GM13976 (cell line): ENCODE results near the gene FIGNL1.
A peak's percentile ranks its signal among the peaks of the same experiment; 100 is the strongest.

Experiments used
- DNase-seq: peaks from one replicate; pipeline ENCODE4 v3.0.0; 2012; ENCODE audit warnings: low spot score
- in situ Hi-C: fragments of 300-500 bp; cut with MboI; formaldehyde crosslinking; loops from one replicate; pipeline ENCODE4 v1.12.0; 2022; ENCODE audit warnings: low sequenced_read_pairs, mixed read lengths, inconsistent platforms; ENCODE audit not compliant: unreplicated experiment
- TF ChIP-seq, protein P1 (sequence below): IDR thresholded peaks from 2 replicates; pipeline ENCODE4 v1.5.1; 2012; ENCODE audit warnings: borderline replicate concordance, mild to moderate bottlenecking; ENCODE audit not compliant: insufficient read depth; ENCODE audit errors: extremely low read depth, missing control alignments, control extremely low read depth

Gene FIGNL1

GRCh38 chr7:50416527-50417182, 33.5 kb downstream of the FIGNL1 start:
- peak; percentile 65 for DNase-seq
- in situ Hi-C loops: loop anchor here (5.0 to 10.0 kb wide), 2 partner anchors 214 to 272 kb away; no protein-coding TSS in a partner anchor
- TF ChIP-seq, protein P1, sequence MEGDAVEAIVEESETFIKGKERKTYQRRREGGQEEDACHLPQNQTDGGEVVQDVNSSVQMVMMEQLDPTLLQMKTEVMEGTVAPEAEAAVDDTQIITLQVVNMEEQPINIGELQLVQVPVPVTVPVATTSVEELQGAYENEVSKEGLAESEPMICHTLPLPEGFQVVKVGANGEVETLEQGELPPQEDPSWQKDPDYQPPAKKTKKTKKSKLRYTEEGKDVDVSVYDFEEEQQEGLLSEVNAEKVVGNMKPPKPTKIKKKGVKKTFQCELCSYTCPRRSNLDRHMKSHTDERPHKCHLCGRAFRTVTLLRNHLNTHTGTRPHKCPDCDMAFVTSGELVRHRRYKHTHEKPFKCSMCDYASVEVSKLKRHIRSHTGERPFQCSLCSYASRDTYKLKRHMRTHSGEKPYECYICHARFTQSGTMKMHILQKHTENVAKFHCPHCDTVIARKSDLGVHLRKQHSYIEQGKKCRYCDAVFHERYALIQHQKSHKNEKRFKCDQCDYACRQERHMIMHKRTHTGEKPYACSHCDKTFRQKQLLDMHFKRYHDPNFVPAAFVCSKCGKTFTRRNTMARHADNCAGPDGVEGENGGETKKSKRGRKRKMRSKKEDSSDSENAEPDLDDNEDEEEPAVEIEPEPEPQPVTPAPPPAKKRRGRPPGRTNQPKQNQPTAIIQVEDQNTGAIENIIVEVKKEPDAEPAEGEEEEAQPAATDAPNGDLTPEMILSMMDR: no peak

DNA sequence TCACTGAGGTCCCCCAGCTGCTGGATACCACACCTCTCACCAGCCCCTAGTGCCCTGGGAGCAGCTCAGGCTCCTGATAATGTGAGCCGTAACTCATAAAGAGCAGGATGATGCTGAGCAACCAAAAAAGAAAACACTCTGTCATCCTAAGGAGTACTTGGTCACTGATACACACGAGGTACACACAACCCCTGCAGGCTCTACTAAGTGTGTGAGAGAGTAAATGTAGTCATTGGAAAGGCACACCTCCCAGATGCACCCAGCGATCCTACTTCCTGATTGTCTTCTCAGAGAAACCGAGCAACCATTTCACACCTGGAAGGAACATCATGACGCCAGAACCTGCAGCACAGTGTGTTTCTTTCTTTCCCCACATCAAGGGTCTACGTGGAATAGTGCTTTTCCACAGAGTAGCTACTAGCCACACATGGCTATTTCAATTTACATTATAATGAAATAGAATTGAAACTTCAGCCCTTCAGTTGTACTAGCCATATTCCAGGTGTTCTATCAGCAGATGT, 34.2 kb downstream of the FIGNL1 start:
- DNase-seq: no peak
- in situ Hi-C loops: loop anchor here (5.0 to 10.0 kb wide), 2 partner anchors 214 to 271 kb away; no protein-coding TSS in a partner anchor

DNA sequence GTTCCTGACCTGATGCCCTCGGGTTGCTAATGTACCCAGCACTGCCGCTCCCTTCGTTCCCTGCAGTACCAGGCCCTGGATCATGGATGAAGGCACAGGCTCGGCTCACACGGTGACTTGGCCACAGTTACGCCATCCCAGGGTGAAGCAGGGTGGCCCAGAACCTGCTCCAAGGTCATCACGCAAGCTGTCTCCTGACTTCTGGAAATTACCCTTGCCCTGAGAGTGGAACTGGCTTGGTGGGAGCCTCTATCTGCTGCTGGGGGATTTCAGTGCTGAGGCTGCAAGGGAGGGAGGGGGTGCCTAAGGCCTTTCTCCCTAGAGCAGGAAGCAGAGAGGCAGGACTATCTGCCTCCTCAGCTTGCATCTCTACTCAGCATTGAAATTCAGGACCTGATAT, 36.6 kb downstream of the FIGNL1 start:
- DNase-seq: no peak
- in situ Hi-C loops: loop anchor here (10.0 kb wide), 1 partner anchor 269 kb away; no protein-coding TSS in a partner anchor

More for the DNA sequence above, 34.2 kb downstream of the FIGNL1 start:
- TF ChIP-seq, protein P1: no peak

DNA sequence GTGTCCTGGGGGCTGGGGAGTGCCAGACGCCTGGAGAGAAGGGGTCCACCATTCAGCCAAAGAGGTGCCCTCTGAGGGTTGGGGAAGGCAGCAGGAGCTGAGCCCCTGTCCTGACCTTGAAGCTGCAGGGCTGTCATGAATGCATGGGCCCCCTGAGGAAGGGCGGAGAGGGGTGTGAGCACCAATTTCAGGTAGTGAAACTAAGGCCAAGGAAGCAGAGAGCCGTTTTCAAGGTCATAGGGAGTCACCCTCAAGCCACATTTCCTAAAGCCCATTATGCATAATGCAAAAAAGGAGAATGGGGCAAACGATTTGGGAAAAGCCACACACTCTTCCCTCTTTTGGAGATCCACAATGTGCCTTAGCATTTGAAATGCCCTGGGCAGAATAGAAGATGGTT, 37.2 kb downstream of the FIGNL1 start:
- TF ChIP-seq, protein P1: no peak
- in situ Hi-C loops: loop anchor here (10.0 kb wide), 1 partner anchor 268 kb away; no protein-coding TSS in a partner anchor
- peak; percentile 16 for DNase-seq

More for the DNA sequence above, 36.6 kb downstream of the FIGNL1 start:
- TF ChIP-seq, protein P1: no peak

DNA sequence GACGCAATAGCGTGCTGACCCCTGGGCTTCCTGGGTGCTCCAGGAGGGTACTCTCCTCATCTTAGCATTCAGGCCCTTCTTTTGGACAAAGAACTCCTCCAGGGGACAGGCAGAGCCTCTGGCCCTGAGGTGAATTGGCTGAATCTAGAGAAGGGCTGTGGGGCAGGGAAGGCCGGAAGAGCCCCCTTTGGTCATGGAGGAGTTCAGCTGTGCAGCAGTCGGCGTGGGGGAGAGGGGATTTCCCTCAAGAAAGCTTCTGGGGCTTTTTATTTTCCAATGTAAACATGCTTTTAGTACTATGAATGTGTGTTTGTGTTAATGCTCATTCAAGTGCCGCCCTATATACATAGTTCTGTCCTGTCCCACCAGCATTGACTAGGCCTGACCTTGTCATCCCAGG, 38.8 kb downstream of the FIGNL1 start:
- in situ Hi-C loops: loop anchor here (10.0 kb wide), 1 partner anchor 267 kb away; no protein-coding TSS in a partner anchor
- DNase-seq: peak; percentile 64
- TF ChIP-seq, protein P1: no peak

- peak; percentile 60 for DNase-seq
- in situ Hi-C loops: loop anchor here (10.0 kb wide), 1 partner anchor 265 kb away; no protein-coding TSS in a partner anchor
- TF ChIP-seq, protein P1: no peak
These were observed 40.0 kb downstream of the FIGNL1 start for GRCh38 chr7:50409856-50410745.
